Measurements from ENCODE around the gene RAB40B. TPM values are rescaled to one million over a fixed set of nuclear protein-coding genes. Genes with fewer than 3 reads are reported as not detected.
"Not testable (repeated sequence)": the region's sequence is repeated elsewhere in the genome, so short reads cannot be mapped to it uniquely, and the experiment has no call there.

RAB40B gene
- polyA plus RNA-seq, result 10 to 100 TPM in 1 of 3 donors, 1 to 10 TPM in 2; 6.1 to 12.5 (median 8.6) TPM

- no peak within 1 kb of the TSS for H3K27ac ChIP-seq (ENCODE audit: low read depth, low read length)
- WGBS, 3 donors, result 0 to 1% (median 1%) methylated on average over 57 to 110 of the region's 112 CpGs
Measured at GRCh38 chr17:82698065-82698973, at the start of gene RAB40B. Gene RAB40B, minus strand, starts transcription at chr17:82698698. Its CDS starts 102 bp downstream, at chr17:82698596.

GRCh38 chr17:82745524-82745923, 47.0 kb upstream of the RAB40B start:
- WGBS, 3 donors, result 60 to 84% (median 81%) methylated on average over 8 of the region's 8 CpGs
- H3K27ac ChIP-seq (ENCODE audit: low read depth, low read length), result no peak overlapping the region

- not testable (repeated sequence) for H3K27ac ChIP-seq (ENCODE audit: low read depth, low read length)
- 73 to 77% (median 73%) methylated on average over 7 of the region's 7 CpGs for WGBS, 3 donors
Measured at GRCh38 chr17:82744736-82745135, 46.2 kb upstream of the RAB40B start.

GRCh38 chr17:82743344-82744219, 45.1 kb upstream of the RAB40B start:
- no peak overlapping the region for H3K27ac ChIP-seq (ENCODE audit: low read depth, low read length)
- 91 to 93% (median 93%) methylated on average over 16 of the region's 16 CpGs for WGBS, 3 donors

GRCh38 chr17:82740906-82741759, 42.6 kb upstream of the RAB40B start:
- no peak overlapping the region for H3K27ac ChIP-seq (ENCODE audit: low read depth, low read length)
- 96 to 98% (median 96%) methylated on average over 10 of the region's 10 CpGs for WGBS, 3 donors

GRCh38 chr17:82737967-82738877, 39.7 kb upstream of the RAB40B start:
- no peak overlapping the region for H3K27ac ChIP-seq (ENCODE audit: low read depth, low read length)
- 58 to 80% (median 74%) methylated on average over 26 of the region's 26 CpGs for WGBS, 3 donors

GRCh38 chr17:82736511-82737185, 38.1 kb upstream of the RAB40B start:
- H3K27ac ChIP-seq (ENCODE audit: low read depth, low read length), result no peak overlapping the region
- 75 to 91% (median 91%) methylated on average over 17 to 18 of the region's 18 CpGs for WGBS, 3 donors

GRCh38 chr17:82734987-82735866, 36.7 kb upstream of the RAB40B start, which contains the start of gene FN3K:
Gene FN3K, plus strand, starts transcription at chr17:82735615. Its CDS starts 22 bp downstream, at chr17:82735637.
- H3K27ac ChIP-seq (ENCODE audit: low read depth, low read length), result no peak within 1 kb of the TSS
- WGBS, 3 donors, result 2 to 4% (median 4%) methylated on average over 75 to 101 of the region's 101 CpGs

- H3K27ac ChIP-seq (ENCODE audit: low read depth, low read length), result no peak overlapping the region
- 93 to 95% (median 94%) methylated on average over 12 to 13 of the region's 13 CpGs for WGBS, 3 donors
Measured at GRCh38 chr17:82732118-82732743, 33.7 kb upstream of the RAB40B start.

GRCh38 chr17:82729479-82730260, 31.2 kb upstream of the RAB40B start:
- WGBS, 3 donors, result 87 to 90% (median 87%) methylated on average over 47 to 48 of the region's 48 CpGs

GRCh38 chr17:82726427-82726826, 27.9 kb upstream of the RAB40B start:
- 96 to 98% (median 98%) methylated on average over 10 of the region's 10 CpGs for WGBS, 3 donors
- H3K27ac ChIP-seq (ENCODE audit: low read depth, low read length), result no peak overlapping the region

More at GRCh38 chr17:82729479-82730260, 31.2 kb upstream of the RAB40B start:
- H3K27ac ChIP-seq (ENCODE audit: low read depth, low read length), result no peak overlapping the region

- no peak overlapping the region for H3K27ac ChIP-seq (ENCODE audit: low read depth, low read length)
Measured at GRCh38 chr17:82723169-82723807, 24.8 kb upstream of the RAB40B start.

GRCh38 chr17:82722341-82723013, 24.0 kb upstream of the RAB40B start:
- H3K27ac ChIP-seq (ENCODE audit: low read depth, low read length), result no peak overlapping the region
- WGBS, 3 donors, result 84 to 87% (median 86%) methylated on average over 19 of the region's 19 CpGs

More at GRCh38 chr17:82723169-82723807, 24.8 kb upstream of the RAB40B start:
- WGBS, 3 donors, result 87 to 94% (median 93%) methylated on average over 26 of the region's 26 CpGs

Measured in adipose tissue (tissue), 3 donors.